ENCODE measurements around the gene WDR55.

DNA sequence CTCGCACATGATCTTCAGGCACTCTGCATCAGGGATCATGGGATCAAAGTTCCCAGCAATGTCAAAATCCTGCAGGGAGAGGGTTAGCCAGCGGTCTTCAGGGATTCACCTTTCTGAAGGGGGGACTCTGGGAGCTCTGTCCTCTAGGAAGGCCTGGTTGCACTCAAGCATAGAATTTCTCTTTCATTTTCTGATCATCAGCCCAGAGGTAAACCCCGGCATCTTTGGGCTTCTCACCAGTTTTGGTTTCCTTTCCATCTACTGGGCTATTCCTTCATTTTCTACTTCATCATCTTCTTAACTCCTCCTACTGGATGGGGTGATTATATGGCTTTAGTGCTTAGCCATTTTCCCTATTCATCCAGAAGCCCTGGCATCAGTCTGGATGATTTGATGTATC, 13.2 kb downstream of the WDR55 start:
- TF ChIP-seq CTCF (IDR thresholded peaks at IDR 0.05) (no peak), POLR2AphosphoS5 (IDR thresholded peaks at IDR 0.05) (no peak)
